GM18499 (cell line): ENCODE results near the gene PPA1.
"Not testable (repeated sequence)": the region's sequence is repeated elsewhere in the genome, so short reads cannot be mapped to it uniquely, and the experiment has no call there.

ENCODE experiments used
- ATAC-seq: cut with Tn5 transposase; IDR thresholded peaks from one replicate; pipeline ENCODE4 v1.9.1; 2021; ENCODE audit warnings: moderate number of reproducible peaks; ENCODE audit not compliant: insufficient read depth, unreplicated experiment

PPA1 gene

DNA sequence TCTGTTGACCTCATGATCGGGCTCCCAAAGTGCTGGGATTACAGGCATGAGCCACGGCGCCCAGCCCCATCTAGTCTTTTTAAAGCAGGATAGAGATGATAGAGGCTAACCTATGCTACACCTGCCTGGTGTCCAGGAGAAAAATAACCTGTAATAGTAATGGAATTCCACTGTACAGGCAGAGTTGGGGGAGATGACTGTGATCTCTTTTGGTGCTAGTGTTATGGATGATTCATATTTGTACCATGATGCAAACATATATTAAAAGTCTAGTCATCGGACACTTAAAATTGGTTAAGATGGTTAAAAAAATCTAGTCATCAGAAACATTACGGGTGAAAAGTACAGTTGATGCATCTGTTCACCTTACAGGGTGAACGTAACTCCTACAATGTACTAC lies 56.8 kb downstream of the PPA1 start:
- ATAC-seq, result no peak

DNA sequence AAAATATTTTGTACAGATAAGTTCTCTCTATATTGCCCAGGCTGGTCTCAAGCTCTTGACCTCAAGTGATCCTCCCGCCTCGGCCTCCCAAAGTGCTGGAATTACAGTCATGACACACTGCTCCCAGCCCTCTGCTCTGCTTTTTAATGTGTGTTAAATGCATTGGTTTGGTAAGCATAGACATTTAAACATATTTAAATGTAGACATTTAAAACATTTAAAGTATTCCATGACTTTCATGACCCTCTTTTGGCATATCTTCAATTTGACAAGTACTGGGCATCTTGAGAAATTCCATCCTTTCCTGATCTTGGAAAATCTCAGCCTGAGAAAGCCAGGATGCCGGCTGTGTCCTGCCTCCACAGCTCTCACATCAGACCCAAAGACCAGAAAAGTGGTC lies 57.7 kb downstream of the PPA1 start:
- no peak for ATAC-seq

DNA sequence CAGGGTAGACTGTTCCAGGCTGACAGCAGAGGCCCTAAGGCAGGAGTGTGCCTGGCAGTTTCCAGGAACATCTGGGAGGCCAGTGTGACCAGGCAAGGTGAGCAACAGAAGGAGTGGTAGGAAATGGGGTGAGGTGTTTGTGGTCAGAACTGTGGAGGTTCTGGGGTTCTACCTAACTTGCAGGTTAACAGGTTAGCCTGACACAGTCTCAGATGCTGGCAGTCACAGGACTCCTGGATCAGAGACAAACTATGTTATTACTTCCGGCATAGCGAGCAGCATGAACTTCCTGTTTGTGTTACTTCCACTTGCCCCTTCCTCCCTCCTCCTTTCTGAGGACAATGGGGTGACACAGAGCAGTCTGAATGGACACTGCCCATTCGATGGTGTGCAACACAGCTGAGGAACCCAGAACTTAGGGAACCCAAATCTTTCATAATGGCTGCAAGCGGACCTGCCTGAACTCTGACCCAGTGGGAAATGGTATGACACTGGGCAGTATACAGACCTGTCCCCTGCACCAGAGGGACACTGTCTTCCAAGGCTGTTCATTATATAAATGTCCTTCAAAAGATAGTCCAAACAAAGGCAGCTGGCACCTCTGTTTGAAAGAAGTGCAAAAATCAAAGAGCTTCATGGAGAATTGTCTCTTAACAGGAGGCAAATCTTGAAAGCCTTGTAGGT lies 59.0 kb downstream of the PPA1 start:
- ATAC-seq, result no peak

DNA sequence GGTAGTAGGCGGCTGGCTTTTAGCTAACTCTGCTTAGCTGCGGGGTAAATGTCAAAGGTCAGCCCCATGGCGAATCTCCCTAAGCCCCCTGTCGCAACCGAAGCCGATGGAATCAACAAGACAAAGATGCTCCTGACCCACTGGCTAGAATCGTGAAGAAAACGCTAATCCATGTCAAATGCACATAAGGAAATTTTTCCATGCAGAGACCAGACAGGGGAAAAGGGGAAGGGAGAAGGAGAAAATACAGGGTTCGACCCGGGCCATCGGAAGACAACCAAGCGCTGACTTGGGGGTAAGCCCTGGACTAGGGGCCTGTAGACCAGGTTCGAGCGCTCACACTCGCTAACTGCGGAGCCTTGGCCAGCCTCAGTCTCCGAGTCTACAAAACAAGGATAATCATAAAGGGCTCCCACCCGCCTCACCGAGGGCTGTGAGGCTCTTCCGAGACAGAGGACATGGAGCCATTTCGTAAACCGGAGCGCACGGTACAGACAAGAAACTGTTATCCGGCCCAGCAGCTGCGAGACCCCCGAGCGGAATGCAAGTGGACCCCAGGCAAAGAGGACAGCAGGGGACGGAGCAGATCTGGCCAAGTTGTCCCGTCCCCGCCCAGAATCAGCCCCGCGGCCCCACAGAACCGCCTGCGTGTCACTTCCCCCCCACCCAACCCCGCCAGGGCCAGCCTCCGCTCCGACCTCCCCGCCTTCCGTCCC lies 63.4 kb downstream of the PPA1 start:
- ATAC-seq, result no peak

DNA sequence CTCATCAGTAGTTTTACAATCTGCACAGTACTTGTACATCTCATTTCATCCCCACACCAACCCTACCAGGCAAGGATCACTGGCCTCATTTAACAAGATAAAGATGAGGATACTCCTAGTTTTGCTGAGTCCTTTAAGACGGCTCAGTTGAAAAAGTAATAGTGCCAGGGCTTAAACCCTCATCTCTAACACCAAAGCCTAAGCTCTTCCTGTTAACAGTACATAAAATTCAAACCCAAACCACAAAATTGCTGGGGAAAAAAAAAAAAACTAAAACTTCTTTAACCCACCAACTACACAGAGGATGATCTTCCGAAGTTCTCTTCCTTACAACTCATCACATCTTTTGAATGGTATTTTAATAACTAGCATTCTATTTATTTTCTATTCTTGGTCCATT lies 64.2 kb downstream of the PPA1 start:
- ATAC-seq, result no peak

DNA sequence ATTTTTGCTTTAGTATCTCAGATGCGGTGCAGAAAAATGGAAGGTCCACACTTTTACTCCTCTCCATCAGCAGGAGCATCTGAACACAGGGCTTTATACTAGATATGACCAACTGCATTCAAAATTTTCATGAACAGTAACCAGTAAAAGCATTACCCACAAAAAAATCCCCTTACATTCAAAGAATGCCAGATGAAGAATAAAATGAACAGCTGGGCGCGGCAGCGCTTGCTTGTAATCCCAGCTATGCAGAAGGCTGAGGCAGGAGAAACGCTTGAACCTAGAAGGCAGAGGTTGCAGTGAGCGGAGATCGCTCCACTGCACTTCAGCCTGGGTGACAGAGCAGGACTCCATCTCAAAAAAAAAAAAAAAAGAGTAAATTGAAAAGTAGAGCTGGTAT lies 66.0 kb downstream of the PPA1 start:
- no peak for ATAC-seq

DNA sequence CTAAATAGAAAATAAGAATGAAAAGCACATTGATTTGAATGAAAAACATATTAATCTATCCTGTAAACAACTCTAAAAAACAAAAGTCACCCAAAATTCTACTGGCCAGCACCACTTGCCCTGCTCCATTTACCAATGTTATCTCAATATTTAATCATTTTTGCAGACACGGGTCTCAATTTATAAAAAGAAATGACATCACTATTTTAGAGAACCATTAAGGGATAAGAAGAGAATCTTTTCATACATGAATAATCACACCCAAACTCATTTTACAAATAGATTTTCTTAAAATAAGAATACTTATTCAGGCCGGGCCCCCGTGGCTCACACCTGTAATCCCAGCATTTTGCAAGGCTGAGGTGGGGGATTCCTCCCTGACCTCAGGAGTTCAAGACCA lies 66.8 kb downstream of the PPA1 start:
- no peak for ATAC-seq

DNA sequence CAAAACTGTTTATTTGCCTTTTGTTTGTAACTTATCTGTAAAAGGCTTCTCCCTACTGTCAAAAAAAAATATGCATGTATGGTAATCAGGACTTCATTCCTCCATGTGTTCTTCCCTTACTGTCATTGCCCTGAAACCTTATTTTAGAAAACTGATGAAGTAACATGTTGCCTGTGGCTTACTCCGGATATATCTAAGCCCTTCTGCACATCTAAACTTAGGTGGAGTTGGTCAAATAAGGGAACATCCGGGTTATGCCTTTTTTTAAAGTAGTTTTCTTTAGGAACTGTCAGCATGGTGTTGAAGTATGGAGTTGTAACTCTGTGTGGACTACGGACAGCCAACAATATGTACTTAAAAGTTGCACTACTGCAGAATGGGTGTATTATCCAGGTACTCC lies 69.1 kb downstream of the PPA1 start:
- ATAC-seq, result no peak

DNA sequence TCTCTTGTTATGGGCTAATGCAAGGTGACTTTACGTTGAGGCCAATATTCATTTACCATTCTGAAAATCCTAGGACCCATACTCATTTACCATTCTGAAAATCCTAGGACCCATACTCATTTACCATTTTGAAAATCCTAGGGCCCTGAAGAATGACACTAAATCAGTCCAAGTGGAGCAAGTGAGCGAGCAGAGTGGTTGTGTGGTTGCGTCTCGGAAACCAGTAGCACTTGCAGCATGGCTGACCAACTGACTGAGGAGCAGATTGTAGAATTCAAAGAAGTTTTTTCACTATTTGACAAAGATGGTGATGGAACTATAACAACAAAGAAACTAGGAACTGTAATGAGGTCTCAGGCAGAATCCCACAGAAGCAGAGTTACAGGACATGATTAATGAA lies 69.8 kb downstream of the PPA1 start:
- no peak for ATAC-seq

DNA sequence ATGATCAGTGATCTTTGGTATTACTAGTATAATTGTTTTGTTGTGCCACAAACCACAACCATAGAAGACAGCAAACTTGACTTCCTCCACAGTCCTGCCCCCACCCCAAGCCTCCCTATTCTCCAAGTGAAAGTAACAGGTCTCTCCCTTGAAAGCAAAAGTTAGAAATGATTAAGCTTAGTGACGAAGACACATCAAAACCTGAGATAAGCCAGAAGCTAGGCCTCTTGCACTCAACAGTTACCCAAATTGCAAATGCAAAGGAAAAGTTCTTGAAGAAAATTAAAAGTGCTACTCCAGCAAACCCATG lies 70.4 kb downstream of the PPA1 start:
- peak; percentile 71 for ATAC-seq

DNA sequence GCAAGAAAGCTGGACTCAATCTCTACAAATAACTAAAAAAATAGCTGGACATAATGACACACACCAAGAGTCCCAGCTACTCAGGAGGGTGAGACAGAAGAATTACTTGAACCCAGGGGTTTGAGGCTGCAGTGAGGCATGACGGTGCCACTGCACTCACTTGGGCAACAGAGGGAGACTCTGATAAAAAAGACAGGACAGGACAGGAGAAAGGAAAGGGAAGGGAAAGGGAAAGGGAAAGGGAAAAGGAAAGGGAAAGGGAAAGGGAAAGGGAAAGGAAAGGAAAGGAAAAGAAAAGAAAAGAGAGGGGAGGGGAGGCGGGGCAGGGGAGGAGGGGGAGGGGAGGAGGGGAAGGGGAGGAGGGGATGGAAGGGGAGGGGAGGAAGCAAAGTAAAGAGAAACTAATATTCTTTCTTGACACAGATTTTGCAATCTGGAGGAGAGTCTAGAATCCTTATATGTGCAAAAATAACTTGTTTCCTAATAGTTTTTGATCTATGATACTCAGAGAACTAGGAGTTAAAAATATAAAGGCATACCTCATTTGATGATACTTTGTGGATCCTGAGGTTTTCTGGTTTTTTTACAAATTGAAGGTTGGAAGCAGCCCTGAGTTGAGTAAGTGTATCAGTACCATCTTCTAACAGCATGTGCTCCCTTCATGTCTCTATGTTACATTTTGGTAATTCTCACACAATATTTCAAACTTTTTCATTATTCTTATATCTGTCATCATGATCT lies 70.9 kb downstream of the PPA1 start:
- ATAC-seq, result no peak

DNA sequence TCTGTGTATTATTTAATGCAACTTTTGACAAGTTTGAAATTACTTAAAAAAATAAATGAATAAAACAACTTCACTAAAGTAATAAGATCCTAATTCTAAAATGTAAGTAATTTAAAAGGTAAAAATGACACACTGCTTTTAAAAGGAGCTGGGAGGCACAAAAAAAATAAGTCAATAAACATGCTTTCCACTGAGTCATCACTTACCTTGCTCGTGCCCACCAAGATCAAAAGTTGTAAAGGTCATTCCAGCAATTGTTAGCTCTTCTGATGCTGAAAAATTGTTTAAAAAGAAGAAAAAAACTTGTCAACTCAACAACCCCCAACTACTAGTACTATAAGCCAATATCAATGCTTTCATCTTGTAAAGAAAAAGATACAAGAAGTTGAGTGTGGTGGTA lies 72.4 kb downstream of the PPA1 start:
- ATAC-seq, result no peak

DNA sequence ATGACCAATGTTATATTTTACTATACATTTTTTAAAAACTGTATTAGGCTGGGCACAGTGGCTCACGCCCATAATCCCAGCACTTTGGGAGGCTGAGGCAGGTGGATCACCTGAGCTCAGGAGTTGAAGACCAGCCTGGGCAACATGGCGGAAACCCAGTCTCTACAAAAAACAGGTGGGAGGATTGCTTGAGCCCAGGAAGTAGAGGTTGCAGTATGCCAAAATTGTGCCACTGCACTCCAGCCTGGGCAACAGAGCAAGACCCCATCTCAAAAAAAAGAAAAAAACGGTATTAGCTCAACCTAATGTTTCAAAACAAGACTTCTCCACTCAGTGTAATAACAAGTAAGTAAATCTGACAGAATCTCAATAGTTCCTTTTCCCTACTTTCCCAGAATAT lies 73.9 kb downstream of the PPA1 start:
- not testable (repeated sequence) for ATAC-seq

DNA sequence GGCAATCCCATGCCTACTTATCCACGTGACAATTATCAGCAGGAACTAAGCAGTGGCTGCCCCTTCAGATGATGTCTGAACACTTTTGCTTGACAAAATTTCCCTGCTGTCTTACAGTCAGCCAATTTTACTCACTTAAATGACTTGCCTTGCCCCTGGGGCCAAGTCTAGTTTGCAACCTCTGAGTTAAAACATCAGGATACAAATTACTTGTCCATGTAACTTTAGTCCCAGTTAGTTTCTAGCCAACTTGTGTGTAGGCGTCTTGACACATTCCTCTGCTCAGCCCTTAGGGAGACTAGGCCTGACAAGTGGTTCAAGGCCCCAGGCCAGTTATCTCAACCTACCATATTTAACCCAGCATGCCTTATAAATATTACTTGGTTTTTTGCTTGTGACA lies 75.1 kb downstream of the PPA1 start:
- ATAC-seq, result no peak

DNA sequence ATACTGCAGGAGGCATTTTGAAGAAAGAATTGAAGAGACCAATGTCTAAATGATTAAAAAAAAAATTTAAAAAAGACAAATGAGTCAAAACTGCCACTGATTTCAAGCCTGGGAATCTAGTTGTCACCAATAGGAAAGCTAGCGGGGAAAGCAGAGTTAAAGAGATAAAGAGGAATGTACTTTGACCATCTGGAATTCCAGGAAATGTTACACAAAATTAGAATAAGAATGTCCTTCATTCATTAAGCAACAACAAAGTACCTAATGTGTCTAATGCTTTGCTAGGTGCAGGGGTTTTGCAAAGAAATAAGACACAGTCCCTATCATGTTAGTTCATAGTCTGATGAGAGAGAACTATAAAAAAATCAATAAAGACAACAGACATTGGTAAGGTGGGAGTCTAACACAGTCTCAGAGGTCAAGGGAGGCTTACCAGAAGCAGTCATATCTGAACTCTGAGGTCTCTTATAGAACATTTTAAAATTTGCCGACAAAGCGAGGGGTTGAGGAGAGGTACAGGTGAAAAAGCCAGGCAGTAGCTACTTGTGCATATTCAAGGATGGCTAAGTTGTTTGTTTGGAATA lies 77.9 kb downstream of the PPA1 start:
- ATAC-seq, result no peak
